SU-DHL-6 (cell line): ENCODE measurements around the gene PIH1D1.

Experiments used
- H2AFZ ChIP-seq: fragments of 200-600 bp; sonication (generic); 2 replicates; pipeline ENCODE4 v1.6.1; 2014; ENCODE audit warnings: low read depth, mild to moderate bottlenecking, moderate library complexity, mixed read lengths, antibody characterized with exemption, low read length; ENCODE audit not compliant: severe bottlenecking
- H3F3A ChIP-seq: fragments of 200-600 bp; shearing (Covaris generic); 2 replicates; pipeline ENCODE4 v1.6.0; 2016; ENCODE audit warnings: antibody characterized with exemption, mild to moderate bottlenecking; ENCODE audit not compliant: insufficient read depth
- H3K27ac ChIP-seq: fragments of 200-600 bp; sonication (generic); 2 replicates; pipeline ENCODE4 v1.5.1; 2016; ENCODE audit warnings: low read depth, mild to moderate bottlenecking, low read length, moderate library complexity, mixed read lengths
- H3K27me3 ChIP-seq: fragments of 200-600 bp; sonication (generic), shearing (Covaris generic); 2 replicates; pipeline ENCODE4 v1.6.0; 2014; ENCODE audit warnings: mild to moderate bottlenecking, low read length
- H3K36me3 ChIP-seq: fragments of 200-600 bp; sonication (generic); 2 replicates; pipeline ENCODE4 v1.6.1; 2014; ENCODE audit warnings: mild to moderate bottlenecking, low read length, mixed read lengths
- H3K4me2 ChIP-seq: fragments of 300-600, 200-600 bp; shearing (Covaris generic), sonication (generic); 2 replicates; pipeline ENCODE4 v1.6.0; 2014; ENCODE audit warnings: low read length, low read depth, mild to moderate bottlenecking; ENCODE audit not compliant: poor library complexity, severe bottlenecking
- H3K4me3 ChIP-seq: fragments of 200-600 bp; sonication (generic); 2 replicates; pipeline ENCODE4 v1.5.1; 2014; ENCODE audit warnings: antibody characterized with exemption, low read length, mild to moderate bottlenecking, mixed read lengths; ENCODE audit not compliant: insufficient read depth, poor library complexity, severe bottlenecking
- H3K79me2 ChIP-seq: fragments of 200-600 bp; sonication (generic); 2 replicates; pipeline ENCODE4 v1.6.1; 2014; ENCODE audit warnings: mild to moderate bottlenecking, low read length, moderate library complexity; ENCODE audit not compliant: insufficient read depth
- H3K9ac ChIP-seq: fragments of 200-600 bp; sonication (generic); 2 replicates; pipeline ENCODE4 v1.7.0; 2014; ENCODE audit warnings: mild to moderate bottlenecking, low read length
- H3K9me2 ChIP-seq: fragments of 200-600 bp; sonication (generic); replicated peaks from 2 replicates; pipeline ENCODE4 v1.6.1; 2014; ENCODE audit warnings: low read length; ENCODE audit not compliant: insufficient read depth
- H3K9me3 ChIP-seq: fragments of 200-600 bp; sonication (generic); 2 replicates; pipeline ENCODE4 v1.6.1; 2014; ENCODE audit warnings: low read length, mixed read lengths; ENCODE audit not compliant: insufficient read depth
- H4K20me1 ChIP-seq: fragments of 200-600 bp; sonication (generic); 2 replicates; pipeline ENCODE4 v1.6.1; 2014; ENCODE audit warnings: low read depth, mild to moderate bottlenecking, antibody characterized with exemption, low read length, moderate library complexity, mixed read lengths
- CTCF ChIP-seq: fragments of 200-600 bp; sonication (generic); IDR thresholded peaks from one replicate; pipeline ENCODE4 v1.5.1; 2017; ENCODE audit warnings: antibody characterized with exemption, mild to moderate bottlenecking, low read length, moderate library complexity; ENCODE audit not compliant: insufficient read depth, poor library complexity, severe bottlenecking
- EZH2phosphoT487 ChIP-seq: fragments of 200-600 bp; sonication (generic), shearing (Covaris generic); conservative IDR thresholded peaks from 2 replicates; pipeline ENCODE4 v1.6.1; 2018; ENCODE audit warnings: mild to moderate bottlenecking, antibody characterized with exemption, low read length, moderate library complexity, mixed read lengths

Gene PIH1D1

GRCh38 chr19:49497789-49498103 is 46.1 kb upstream of the PIH1D1 start:
- peak overlapping the region; percentile 96 for H3K4me3 ChIP-seq
- peaks cover 8% of the 10 kb centered on the region for H3K79me2 ChIP-seq
- H4K20me1 ChIP-seq, result peaks cover 14% of the 10 kb centered on the region; the same call in 1 of the 2 replicates
- H3K9me3 ChIP-seq, result no peaks in the 10 kb centered on the region
- H3K27ac ChIP-seq, result peak overlapping the region; percentile 74
- H2AFZ ChIP-seq, result no peak overlapping the region
- TF ChIP-seq CTCF (no peak), EZH2phosphoT487 (no peak)
- H3K4me2 ChIP-seq, result peak overlapping the region; percentile 83
- peak overlapping the region; percentile 99 for H3K9ac ChIP-seq
- peaks cover 24% of the 10 kb centered on the region for H3K36me3 ChIP-seq
- no peaks in the 10 kb centered on the region for H3K9me2 ChIP-seq
- peaks cover 72% of the 10 kb centered on the region for H3F3A ChIP-seq
- no peaks in the 10 kb centered on the region for H3K27me3 ChIP-seq

- peaks cover 14% of the 10 kb centered on the region; the same call in 1 of the 2 replicates for H4K20me1 ChIP-seq
- no peak for TF ChIP-seq EZH2phosphoT487
- no peak for TF ChIP-seq CTCF
- H3K27ac ChIP-seq, result peak overlapping the region; percentile 74
- no peak overlapping the region for H2AFZ ChIP-seq
- peak overlapping the region; percentile 96 for H3K4me3 ChIP-seq
- no peaks in the 10 kb centered on the region for H3K9me3 ChIP-seq
- peaks cover 8% of the 10 kb centered on the region for H3K79me2 ChIP-seq
- H3K27me3 ChIP-seq, result no peaks in the 10 kb centered on the region
- H3K36me3 ChIP-seq, result peaks cover 24% of the 10 kb centered on the region
- peak overlapping the region; percentile 83 for H3K4me2 ChIP-seq
- no peaks in the 10 kb centered on the region for H3K9me2 ChIP-seq
- H3F3A ChIP-seq, result peaks cover 77% of the 10 kb centered on the region
- H3K9ac ChIP-seq, result peak overlapping the region; percentile 99
Measured at GRCh38 chr19:49497047-49497788, 45.6 kb upstream of the PIH1D1 start.

- Histone ChIP-seq H3K4me2 (peak overlapping the region; percentile 83), H3K9me3 (no peaks in the 10 kb centered on the region), H4K20me1 (peaks cover 14% of the 10 kb centered on the region; the same call in 1 of the 2 replicates), H3K4me3 (peak overlapping the region; percentile 96), H3K27ac (peak overlapping the region; percentile 74), H3K9ac (peak overlapping the region; percentile 99), H2AFZ (no peak overlapping the region), H3K79me2 (peaks cover 8% of the 10 kb centered on the region), H3K27me3 (no peaks in the 10 kb centered on the region), H3K36me3 (peaks cover 24% of the 10 kb centered on the region), H3F3A (peaks cover 80% of the 10 kb centered on the region), H3K9me2 (no peaks in the 10 kb centered on the region)
- TF ChIP-seq EZH2phosphoT487 (no peak), CTCF (no peak)
Measured at GRCh38 chr19:49496574-49497008, 45.0 kb upstream of the PIH1D1 start.
